Measurements from ENCODE around the gene DLK1.

Gene DLK1

GRCh38 chr14:100761481-100761880 is 34.8 kb downstream of the DLK1 start:
- no peak overlapping the region for H3K4me3 ChIP-seq (ENCODE audit: low read depth, low read length)
- TF ChIP-seq, protein P1, sequence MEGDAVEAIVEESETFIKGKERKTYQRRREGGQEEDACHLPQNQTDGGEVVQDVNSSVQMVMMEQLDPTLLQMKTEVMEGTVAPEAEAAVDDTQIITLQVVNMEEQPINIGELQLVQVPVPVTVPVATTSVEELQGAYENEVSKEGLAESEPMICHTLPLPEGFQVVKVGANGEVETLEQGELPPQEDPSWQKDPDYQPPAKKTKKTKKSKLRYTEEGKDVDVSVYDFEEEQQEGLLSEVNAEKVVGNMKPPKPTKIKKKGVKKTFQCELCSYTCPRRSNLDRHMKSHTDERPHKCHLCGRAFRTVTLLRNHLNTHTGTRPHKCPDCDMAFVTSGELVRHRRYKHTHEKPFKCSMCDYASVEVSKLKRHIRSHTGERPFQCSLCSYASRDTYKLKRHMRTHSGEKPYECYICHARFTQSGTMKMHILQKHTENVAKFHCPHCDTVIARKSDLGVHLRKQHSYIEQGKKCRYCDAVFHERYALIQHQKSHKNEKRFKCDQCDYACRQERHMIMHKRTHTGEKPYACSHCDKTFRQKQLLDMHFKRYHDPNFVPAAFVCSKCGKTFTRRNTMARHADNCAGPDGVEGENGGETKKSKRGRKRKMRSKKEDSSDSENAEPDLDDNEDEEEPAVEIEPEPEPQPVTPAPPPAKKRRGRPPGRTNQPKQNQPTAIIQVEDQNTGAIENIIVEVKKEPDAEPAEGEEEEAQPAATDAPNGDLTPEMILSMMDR (IDR thresholded peaks at IDR 0.05; ENCODE audit: low read depth, low read length): no peak

- H3K4me3 ChIP-seq (ENCODE audit: low read depth, low read length): no peak overlapping the region
- TF ChIP-seq, protein P1 (IDR thresholded peaks at IDR 0.05; ENCODE audit: low read depth, low read length): no peak
Measured at GRCh38 chr14:100762089-100762515, 35.4 kb downstream of the DLK1 start.

DNA sequence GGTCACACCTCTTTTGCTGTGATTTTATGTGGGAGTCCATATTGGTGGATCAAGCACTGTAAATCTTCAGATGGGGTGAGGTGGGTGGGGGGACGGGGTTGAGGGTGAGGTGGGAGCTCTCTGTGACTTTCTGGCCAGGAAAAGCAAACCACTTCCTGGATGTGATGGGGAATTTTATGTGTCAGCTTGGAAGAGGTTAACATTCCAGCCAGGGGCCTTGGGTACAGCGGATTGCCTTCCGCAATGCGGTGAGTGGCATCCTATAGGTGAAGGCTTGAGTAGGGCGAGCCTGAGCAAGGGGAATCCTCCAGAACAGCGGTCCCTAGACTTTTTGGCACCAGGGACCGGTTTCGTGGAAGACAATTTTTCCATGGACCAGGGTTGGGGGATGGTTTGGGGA is 36.2 kb downstream of the DLK1 start:
- TF ChIP-seq, protein P1 (IDR thresholded peaks at IDR 0.05; ENCODE audit: low read depth, low read length): no peak

GRCh38 chr14:100764471-100765115 is 37.9 kb downstream of the DLK1 start:
- no peak overlapping the region for H3K4me3 ChIP-seq (ENCODE audit: low read depth, low read length)
- TF ChIP-seq, protein P1 (IDR thresholded peaks at IDR 0.05; ENCODE audit: low read depth, low read length): no peak

More for the DNA sequence above, 36.2 kb downstream of the DLK1 start:
- no peak overlapping the region for H3K4me3 ChIP-seq (ENCODE audit: low read depth, low read length)

GRCh38 chr14:100765296-100765695 is 38.6 kb downstream of the DLK1 start:
- TF ChIP-seq, protein P1 (IDR thresholded peaks at IDR 0.05; ENCODE audit: low read depth, low read length): no peak
- H3K4me3 ChIP-seq (ENCODE audit: low read depth, low read length): no peak overlapping the region

GRCh38 chr14:100765991-100766390 is 39.3 kb downstream of the DLK1 start:
- H3K4me3 ChIP-seq (ENCODE audit: low read depth, low read length): no peak overlapping the region
- TF ChIP-seq, protein P1 (IDR thresholded peaks at IDR 0.05; ENCODE audit: low read depth, low read length): no peak

- no peak overlapping the region for H3K4me3 ChIP-seq (ENCODE audit: low read depth, low read length)
- TF ChIP-seq, protein P1 (IDR thresholded peaks at IDR 0.05; ENCODE audit: low read depth, low read length): no peak
Measured at GRCh38 chr14:100767003-100767787, 40.5 kb downstream of the DLK1 start.

Measured in WI38 (cell line).